ENCODE data around the gene KCNN1. TPM values are rescaled to one million over a fixed set of nuclear protein-coding genes. Genes with fewer than 3 reads are reported as not detected.

KCNN1 gene
- total RNA-seq, 1 experiment from 2014 or later: 9.2 TPM

DNA sequence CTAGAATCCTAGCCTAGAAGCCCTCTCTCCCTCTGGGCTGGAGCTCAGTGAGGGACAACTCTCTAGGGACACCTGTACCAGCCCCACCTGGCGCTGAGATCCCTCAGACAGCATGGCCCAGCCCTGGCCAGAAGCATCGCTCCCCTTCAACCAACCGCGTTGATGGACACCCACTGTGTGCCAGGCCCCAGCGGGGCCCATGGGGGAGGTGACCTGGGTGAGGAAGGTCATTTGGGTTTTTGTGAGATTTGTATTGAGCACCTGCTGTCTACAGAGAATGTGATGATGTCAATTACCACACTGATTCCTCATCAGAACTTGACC lies 31.9 kb downstream of the KCNN1 start:
- Histone ChIP-seq H4K5ac (ENCODE audit: insufficient read length, low read depth, low read length) (no peak overlapping the region), H2BK12ac (ENCODE audit: insufficient read length, low read depth, low read length) (no peak overlapping the region), H3K56ac (ENCODE audit: insufficient read length, low read depth, low read length) (no peak overlapping the region), H3K9me3 (ENCODE audit: control insufficient read depth, low read depth, low read length) (no peaks in the 10 kb centered on the region), H3K79me1 (ENCODE audit: insufficient read depth, low read depth, low read length, poor library complexity, severe bottlenecking) (no peaks in the 10 kb centered on the region), H3K14ac (ENCODE audit: insufficient read depth, low read length) (no peak overlapping the region), H3T11ph (ENCODE audit: low read length) (no peak overlapping the region), H4K91ac (ENCODE audit: insufficient read length, low read depth, low read length) (no peak overlapping the region), H3K18ac (ENCODE audit: insufficient read length, low read depth, low read length) (no peak overlapping the region), H3K79me2 (ENCODE audit: insufficient read depth, low read length) (no peaks in the 10 kb centered on the region), H3K23ac (ENCODE audit: insufficient read length, low read depth, low read length) (no peak overlapping the region), H2BK15ac (ENCODE audit: low read depth, low read length) (no peak overlapping the region), H2BK5ac (ENCODE audit: insufficient read length, low read length) (no peak overlapping the region), H2AK5ac (ENCODE audit: insufficient read length, low read length) (no peak overlapping the region), H3K4ac (ENCODE audit: low read depth, low read length) (no peak overlapping the region), H2BK120ac (ENCODE audit: low read depth, low read length, poor library complexity, severe bottlenecking) (no peak overlapping the region), H4K20me1 (ENCODE audit: control insufficient read depth, insufficient read depth, insufficient read length) (no peaks in the 10 kb centered on the region), H3K23me2 (ENCODE audit: insufficient read length, low read depth, low read length, poor library complexity, severe bottlenecking) (peaks cover 11% of the 10 kb centered on the region), H2AFZ (ENCODE audit: low read length) (no peak overlapping the region), H2BK20ac (ENCODE audit: low read depth, low read length, poor library complexity, severe bottlenecking) (no peak overlapping the region), H3K27me3 (ENCODE audit: insufficient read depth, low read length) (no peaks in the 10 kb centered on the region; the same call in 1 of the 2 replicates), H4K8ac (replicated peaks; ENCODE audit: insufficient read length, low read depth, low read length) (no peak overlapping the region), H3K4me1 (ENCODE audit: insufficient read depth, low read length) (no peaks in the 10 kb centered on the region), H3K27ac (ENCODE audit: insufficient read length, low read depth, low read length) (no peak overlapping the region), H3K9ac (ENCODE audit: extremely low read depth, insufficient read length, low read length) (no peak overlapping the region), H3K4me2 (ENCODE audit: insufficient read depth, insufficient read length, low read length) (no peak overlapping the region)
- no peak for DNase-seq
- no CpG with 5 or more reads among the region's 5 CpGs for WGBS (ENCODE audit: extremely low coverage, insufficient read length, low lambda C conversion rate)
- peaks cover 6 to 13% of the 10 kb centered on the region in 2 experiments for H3K4me1 Mint-ChIP-seq
- no peaks in the 10 kb centered on the region for H3K9me3 Mint-ChIP-seq
- peaks cover 33% of the 10 kb centered on the region for H3K27me3 Mint-ChIP-seq (ENCODE audit: low read depth)
- no peak overlapping the region for H3K27ac Mint-ChIP-seq
- H3K4me3 Mint-ChIP-seq: no peak overlapping the region
- TF ChIP-seq, protein P1, sequence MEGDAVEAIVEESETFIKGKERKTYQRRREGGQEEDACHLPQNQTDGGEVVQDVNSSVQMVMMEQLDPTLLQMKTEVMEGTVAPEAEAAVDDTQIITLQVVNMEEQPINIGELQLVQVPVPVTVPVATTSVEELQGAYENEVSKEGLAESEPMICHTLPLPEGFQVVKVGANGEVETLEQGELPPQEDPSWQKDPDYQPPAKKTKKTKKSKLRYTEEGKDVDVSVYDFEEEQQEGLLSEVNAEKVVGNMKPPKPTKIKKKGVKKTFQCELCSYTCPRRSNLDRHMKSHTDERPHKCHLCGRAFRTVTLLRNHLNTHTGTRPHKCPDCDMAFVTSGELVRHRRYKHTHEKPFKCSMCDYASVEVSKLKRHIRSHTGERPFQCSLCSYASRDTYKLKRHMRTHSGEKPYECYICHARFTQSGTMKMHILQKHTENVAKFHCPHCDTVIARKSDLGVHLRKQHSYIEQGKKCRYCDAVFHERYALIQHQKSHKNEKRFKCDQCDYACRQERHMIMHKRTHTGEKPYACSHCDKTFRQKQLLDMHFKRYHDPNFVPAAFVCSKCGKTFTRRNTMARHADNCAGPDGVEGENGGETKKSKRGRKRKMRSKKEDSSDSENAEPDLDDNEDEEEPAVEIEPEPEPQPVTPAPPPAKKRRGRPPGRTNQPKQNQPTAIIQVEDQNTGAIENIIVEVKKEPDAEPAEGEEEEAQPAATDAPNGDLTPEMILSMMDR (conservative IDR thresholded peaks at IDR 0.05): no peak
- H3K36me3 Mint-ChIP-seq (ENCODE audit: insufficient read depth in 1 of 3, low read depth in 3 of 3): no peaks in the 10 kb centered on the region

Measured in H9 (cell line).